OCI-LY1 (cell line): Measurements from ENCODE around the gene UBE2V1.

Experiments used
- CTCF ChIP-seq: fragments of 200-600 bp; sonication (generic), shearing (Covaris generic); IDR thresholded peaks from 2 replicates; pipeline ENCODE4 v1.5.1; 2017; ENCODE audit warnings: mild to moderate bottlenecking, antibody characterized with exemption, low read length, moderate library complexity, mixed read lengths
- EZH2 ChIP-seq: fragments of 200-600 bp; sonication (generic), shearing (Covaris generic); IDR thresholded peaks from 2 replicates; pipeline ENCODE4 v1.8.0; 2017; ENCODE audit warnings: borderline replicate concordance, mixed run types, mild to moderate bottlenecking, antibody characterized with exemption, low read length, moderate library complexity, mixed read lengths

- TF ChIP-seq CTCF (no peak), EZH2 (no peak)
Measured at GRCh38 chr20:50089787-50090177, 23.2 kb downstream of the UBE2V1 start.
